NCI-H2196 treated with DMSO at 0.1 percent for 48 hours (cell line): Measurements from ENCODE around the gene ENGASE.
"Not testable (repeated sequence)": the region's sequence is repeated elsewhere in the genome, so short reads cannot be mapped to it uniquely, and the experiment has no call there.

Source experiments
- DNase-seq: peaks from one replicate; lab custom pipeline; 2025; ENCODE audit not compliant: unreplicated experiment; lab: John Stamatoyannopoulos, UW

The ENGASE gene, protein sequence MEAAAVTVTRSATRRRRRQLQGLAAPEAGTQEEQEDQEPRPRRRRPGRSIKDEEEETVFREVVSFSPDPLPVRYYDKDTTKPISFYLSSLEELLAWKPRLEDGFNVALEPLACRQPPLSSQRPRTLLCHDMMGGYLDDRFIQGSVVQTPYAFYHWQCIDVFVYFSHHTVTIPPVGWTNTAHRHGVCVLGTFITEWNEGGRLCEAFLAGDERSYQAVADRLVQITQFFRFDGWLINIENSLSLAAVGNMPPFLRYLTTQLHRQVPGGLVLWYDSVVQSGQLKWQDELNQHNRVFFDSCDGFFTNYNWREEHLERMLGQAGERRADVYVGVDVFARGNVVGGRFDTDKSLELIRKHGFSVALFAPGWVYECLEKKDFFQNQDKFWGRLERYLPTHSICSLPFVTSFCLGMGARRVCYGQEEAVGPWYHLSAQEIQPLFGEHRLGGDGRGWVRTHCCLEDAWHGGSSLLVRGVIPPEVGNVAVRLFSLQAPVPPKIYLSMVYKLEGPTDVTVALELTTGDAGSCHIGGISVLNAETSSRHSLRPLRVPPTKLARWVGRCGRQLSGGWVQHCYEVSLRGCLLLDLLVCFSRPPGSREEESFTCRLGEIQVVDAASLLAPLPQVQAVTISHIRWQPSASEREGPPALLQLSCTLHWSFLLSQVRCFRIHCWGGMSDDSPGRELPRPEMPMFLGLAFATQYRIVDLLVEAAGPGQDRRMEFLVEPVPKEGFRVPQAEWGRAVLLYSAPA

DNA sequence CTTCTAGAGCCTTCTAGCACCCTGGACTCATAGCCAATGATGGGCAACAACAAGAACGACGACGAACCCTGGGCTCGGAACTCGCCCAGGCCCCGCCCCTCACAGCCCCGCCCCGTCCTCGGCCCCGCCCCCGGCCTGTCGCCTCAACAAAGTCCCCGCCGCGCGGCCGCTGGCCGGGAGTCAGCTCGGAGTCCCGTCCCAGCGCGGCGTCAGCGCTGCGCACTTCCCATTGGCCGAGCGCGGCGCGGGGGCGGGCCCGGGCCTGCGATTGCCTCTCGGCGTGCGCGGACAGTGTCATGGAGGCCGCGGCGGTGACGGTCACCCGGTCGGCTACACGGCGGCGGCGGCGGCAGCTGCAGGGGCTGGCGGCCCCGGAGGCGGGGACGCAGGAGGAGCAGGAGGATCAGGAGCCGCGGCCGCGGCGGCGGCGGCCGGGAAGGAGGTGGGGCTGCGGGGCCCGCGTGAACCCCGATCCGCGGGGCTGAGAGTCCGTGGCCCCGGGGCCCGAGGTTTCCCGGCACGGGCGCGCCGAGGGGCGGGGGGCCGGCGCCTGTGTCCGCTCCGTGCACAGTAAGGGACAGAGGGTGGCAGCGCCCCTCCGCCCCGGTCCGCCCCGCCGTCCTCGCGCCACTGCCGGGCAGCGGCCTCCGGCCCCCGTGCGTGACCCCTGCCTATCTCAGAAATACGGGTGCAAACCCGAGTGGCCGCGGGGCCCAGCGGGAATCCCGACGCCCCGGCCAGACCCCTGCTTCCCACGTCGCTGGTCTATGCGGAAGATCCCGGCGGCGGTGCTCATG is at the start of gene ENGASE:
ENGASE (plus strand) TSS at position 176 of the 797 bp plus-strand sequence; CDS start at position 297, 121 bp downstream.
- peak; percentile 95 for DNase-seq

DNA sequence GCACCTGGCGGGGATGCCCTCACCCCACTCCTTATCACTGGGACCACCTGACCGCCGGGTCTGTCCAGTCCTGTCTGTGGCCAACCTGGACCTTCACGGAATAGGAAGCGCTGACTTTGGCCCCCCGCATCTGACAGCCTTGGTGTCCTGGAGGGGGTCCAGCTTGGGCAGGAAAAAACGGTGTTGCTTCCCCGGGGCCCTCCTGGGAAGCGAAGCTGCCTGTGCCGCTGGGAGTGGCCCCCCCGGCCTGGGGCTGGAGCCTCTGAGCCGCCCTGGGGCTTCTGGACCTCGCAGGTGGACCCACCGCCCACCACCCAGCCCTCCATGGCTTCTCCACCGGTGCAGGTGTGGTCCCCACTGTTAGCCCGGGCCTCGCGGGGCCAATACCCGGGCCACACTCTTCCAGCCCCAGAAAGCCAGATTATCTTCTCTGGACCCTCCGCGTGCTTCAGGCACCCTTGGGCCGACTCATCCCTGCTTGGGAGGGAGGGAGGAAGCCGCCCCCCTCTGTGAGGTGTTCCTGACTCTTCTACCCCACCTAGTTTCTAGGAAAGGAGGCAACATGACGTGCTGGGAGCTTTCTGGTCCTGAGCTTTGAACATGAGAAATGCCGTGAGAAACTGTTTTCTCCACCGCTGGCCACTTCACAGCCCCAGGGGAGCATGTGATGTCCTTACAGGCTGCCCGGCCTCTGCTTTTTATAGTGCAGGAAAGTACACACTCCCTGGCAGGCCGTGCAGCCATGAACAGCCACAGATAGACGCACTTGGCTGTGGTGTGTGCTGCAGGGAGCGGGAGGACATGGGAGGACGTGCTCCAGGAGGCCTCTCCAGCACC is 49.5 kb upstream of the ENGASE start:
- no peak for DNase-seq

DNA sequence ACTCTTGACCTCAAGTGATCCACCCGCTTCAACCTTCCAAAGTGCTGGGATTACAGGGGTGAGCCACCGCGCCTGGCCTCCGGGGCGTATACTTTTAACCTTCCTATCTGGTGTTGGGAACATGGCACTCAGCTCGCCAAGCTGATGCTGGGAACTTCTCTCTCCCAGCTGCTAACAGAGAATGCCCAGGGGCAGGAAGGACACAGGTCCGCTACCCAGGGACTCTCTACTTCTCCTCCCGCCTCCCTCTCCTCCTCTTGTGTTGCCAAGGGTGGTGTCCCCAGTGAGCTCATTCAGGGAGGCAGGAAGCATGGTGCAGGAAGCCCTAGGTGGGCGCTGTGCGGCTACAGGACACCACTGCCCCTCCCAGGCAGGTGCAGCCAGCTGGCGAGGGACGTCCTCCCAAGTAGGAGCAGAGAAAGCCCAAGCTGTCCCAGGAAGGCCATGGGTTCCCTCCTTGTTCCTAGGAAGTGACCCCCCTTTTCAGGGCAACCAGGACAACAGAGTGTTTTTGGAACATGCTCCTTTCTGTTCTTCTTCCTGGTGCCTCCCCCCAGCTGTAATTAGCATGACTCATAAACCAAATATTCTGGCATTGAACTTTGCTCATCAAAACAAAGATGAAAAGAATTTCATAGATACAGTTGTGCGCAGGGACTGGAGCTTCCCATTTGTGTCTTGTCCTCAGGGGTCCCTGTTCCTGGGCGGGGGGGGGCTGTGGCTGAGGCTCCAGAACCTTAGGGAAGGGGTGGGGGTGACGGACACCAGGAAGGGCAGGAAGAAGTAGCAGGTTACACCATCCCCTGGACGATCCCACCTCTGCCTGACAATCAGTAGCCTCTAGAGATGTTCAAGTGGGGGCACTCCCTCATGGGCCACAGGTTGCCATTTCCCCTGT is 48.0 kb upstream of the ENGASE start:
- DNase-seq = peak; percentile 79

DNA sequence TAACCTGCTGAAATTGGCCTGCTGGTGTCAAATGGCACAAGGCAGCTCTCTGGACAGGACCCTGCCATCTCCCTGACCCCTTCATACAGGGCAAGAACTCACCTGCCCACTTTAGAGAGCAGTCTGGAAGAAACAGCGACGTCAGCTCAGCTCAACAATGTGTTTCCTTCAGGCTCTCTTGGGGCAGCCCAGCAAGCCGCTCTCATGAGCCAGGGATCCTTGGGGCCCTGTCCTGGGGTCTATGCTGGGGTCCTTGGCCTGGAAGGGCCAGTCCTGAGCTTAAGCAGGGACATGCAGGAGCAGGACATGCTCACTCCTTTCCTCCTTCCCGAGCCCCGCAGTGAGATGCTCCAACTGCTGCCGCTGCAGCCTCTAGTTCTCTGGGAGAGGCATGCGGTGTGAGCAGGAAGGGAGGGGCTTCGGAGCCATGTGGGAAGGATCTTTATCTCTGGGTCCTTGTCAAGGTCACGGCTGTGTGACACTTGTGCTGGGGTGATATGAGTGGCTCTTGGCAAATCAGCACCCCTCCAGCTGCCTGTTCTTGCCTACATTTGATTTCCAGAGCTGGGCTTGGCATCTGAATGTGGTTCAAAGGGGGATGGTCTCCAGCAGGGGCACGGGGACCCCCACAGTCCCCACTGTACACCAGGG is 47.2 kb upstream of the ENGASE start:
- DNase-seq = no peak

DNA sequence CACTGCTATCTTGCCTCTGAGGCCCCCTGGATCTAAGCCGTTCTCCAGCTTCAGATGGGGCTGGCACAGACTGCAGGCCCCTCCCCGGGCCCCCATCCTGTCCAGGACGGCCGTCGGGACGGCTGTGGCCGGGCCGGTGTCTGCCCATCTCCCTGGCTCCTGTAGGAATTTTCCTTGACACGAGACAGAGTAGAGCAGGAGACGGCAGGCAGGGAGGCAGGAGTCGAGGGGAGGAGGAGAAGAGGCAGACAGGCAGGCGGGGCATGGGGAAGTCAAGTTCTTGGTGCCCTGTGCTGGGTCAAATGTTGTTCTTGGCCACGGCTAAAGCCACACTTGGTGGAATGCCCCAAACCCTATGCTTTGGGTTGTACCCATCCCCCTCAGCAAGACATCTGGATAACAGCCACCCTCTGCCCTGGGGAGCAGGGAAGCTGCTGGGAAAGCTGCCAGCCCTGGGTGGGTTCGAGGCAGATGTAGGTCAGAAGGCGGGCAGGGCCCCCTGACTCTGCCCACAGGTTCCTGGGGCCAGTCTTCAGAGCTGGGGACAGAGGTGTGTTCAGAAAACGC is 46.6 kb upstream of the ENGASE start:
- no peak for DNase-seq

DNA sequence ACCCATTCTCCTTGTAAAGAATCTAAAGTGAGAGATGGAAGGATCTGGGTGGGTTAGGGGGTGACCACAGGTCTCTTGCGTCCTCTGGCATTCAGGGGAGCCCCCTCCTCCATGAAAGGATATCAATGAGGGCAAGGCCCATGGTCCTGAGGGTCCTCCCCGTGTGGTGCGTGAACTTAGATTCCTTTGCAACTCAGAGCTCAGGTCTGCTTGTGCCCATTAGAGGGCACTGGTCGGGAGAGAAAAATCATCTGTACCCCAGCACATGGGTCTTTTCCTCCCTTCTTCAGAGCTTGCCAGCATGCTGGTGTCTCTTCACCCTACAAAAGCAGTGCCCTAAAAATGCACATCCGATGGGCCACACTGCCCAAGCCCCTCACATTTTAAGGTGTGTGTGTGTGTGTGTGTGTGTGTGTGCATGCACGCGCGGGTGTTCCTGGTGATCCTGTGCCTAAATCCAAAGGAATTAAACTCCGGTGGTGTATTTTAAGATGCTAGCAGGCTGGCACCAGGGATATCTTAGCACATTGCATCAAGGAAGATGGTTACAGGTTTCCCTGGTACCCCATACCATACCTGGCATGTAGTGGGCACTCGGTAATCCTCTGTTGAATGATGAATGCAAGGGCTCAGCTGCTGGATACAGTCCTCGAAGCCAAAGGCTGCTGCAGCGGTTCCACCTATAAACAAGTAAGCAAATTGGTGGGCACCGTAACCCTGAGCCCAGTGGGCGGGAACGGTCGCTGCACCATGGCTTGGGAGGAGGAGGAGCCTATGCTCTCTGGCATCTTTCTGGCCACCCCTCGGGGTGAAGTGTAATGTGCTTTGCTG is 45.9 kb upstream of the ENGASE start:
- no peak for DNase-seq

DNA sequence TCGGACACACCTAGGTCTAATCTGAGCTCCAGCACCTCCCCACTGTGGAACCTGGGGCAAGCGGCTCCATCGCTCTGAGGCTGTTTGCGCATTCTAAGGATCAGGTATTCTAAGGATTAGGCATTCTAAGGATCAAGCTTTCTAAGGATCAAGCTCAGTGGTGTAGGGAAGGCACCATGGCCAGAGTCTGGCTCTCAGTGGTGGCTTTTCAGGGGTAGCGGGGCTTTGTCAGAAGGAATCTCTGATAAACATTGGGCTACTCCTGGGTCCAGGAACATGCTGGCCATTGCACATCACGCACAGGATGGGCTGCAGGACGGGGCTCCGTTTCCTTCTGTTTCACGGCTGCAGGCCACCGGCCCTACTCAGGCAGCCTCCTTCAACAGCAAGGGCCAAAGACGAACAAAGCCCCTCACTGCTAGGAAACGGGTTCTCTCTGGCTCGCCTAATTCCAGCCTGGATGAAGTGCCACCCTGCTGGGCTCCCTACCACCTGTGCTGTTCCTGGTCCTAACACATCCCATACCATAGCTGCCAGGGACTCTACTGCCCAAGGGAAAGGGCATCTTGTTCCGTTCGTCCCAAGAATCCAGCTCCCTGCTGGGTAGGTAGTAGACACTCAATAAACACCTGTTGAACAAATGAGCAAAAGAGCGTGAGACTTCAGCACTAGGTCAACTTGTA is 45.2 kb upstream of the ENGASE start:
- no peak for DNase-seq

DNA sequence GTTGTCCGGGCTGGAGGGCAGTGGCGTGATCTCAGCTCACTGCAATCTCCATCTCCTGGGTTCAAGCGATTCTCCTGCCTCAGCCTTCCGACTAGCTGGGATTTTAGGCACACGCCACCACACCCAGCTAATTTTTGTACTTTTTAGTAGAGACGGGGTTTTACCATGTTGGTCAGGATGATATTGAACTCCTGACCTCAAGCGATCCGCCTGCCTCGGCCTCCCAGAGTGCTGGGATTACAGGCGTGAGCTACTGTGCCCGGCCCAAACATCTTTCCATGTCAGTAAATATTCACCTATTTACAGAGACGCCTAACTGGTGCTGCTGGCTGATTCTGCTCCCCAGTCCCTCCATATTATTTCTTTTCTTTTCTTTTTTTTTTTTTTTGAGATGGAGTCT is 44.0 kb upstream of the ENGASE start:
- DNase-seq = not testable (repeated sequence)

DNA sequence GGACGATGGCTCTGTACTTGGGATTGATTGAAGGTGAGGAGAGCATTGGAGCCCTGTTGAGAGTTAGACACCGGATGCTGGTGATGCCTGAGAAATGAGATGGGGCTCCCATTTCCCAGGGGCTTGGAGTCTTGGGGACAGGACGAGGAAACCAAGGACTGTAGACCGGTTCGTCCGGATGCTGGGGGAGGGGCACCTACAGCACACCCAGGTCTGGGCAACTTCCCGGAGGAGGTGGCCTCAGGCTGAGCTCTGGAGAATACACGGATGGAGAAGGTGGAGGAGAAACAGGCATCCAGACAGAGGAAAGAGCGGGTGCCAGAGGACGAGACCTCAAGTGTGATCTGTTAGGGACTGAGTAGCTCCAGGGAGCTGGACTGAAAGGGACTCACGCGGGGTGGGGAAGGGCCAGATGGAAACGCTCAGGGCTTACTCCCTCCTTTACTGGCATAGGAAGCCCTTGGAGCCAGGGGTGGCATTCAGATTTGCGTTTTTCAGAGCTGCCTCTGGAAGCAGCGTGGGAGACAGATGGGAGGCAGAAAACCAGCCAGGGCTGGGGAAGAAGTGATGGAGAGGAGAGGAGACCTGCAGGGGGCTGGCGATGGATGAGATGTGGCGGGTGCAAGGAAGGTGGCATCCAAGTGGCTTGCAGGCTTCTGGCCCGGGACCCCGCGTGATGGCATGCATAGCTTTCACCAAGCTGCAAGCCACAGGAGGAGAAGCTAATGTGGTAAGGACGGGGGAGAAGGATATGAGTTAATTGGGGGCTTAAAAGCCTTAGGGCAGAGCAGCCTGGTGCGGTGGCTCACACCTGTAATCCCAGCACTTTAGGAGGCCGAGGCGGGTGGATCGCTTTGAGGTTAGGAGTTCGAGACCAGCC is 42.4 kb upstream of the ENGASE start:
- DNase-seq = no peak

DNA sequence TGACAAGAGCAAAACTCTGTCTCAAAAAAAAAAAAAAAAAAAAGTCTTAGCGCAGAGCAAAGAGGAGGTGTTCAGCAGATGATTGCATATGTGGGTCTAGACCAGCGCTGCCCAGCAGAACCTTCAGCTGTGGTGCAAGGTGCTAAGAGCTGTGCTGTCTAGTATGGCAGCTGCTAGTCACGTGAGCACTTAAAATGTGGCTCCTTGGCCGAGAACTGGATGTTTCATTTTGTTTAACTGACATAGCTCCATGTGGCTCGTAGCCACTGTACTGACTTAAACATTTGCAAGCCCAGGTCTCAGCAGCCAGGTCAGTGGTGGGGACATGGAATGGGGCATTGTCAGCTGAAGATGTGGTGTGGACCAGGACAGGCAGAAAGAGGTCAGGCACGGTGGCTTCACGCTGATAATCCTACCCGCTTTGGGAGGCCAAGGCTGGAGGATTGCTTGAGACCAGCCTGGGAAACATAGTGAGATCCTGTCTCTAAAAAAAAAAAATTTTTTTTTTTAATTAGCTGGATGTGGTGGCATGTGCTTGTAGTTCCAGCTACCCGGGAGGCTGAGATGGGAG is 41.5 kb upstream of the ENGASE start:
- DNase-seq = no peak

DNA sequence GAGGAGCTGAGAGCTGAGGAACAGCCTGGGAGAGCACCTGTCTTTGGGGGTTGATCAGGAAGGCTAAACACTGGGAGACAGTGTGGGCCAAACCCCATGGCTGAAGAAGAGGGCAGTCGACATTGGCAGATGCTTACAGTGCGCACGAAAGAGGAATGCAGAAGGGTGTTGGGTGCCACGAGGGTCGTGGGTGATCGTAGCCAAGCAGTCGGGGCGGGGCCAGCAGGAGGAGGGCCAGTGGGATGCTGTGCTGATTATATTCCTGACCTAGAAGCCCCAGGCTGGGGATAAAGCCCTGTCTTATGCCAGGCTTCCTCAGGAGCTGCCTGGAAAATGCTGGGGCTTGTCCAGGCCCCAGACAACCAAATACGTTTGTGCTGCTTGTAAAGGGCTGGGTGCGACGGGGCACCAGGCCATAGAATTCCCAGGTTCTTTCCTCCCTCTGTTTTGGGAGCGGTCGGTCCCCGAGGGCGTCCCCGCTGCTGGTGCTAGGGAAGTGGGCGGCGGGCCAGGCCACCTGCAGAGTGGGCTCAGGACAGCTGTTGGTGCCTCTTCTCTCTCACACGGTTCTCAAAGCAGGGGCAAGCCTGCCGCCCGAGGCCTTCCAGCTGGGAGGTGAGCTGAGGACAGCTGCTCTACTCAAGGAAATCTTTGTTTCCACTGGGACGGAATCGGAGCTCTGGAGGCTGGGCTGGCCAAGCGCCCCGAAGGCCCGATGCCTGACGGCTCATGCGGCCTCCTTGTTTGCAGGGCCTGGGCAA is 40.7 kb upstream of the ENGASE start:
- DNase-seq = no peak

DNA sequence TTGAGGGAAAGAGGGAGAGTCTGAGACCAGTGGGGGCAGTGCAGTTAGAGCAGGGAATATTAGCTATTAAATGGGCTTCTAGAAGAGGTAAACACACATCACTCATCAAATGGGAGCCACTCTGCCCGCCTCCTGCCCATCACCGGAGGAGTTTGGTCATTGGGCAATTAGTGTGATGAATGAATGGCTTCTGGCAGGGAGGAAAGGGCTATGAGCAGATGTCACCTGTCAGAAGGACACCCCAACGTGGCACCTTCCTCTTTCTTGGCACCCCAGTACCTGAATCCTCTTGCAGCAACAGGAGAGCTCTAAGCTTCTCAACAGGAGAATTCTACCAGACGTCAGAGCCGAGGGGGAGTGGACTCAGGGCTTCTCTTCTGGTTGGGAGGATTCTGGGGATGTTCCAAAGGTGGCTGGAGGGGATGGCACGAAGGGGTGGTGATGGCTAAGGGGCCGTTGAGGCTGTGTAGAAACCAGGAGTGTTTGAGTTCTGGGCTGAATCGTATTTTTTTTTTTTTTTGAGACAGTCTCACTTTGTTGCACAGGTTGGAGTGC is 39.6 kb upstream of the ENGASE start:
- DNase-seq = no peak

DNA sequence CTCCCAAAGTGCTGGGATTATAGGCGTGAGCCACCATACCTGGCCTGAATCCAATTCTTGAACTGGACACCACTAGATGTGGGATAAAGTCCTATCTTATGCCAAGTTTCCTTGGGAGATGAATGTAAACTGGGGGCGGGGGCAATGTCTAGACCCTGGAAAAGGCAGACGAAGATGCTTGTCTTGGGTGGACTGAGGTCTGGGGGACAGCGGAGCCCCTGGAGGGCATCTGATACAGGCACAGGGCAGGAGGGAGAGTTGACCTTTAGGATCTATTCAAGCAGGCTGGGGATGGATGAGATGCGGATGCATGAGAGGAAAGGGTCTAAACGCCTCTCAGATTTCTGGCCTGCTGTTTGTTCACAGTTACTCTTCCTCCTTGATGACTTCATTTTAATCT is 38.9 kb upstream of the ENGASE start:
- DNase-seq = no peak

DNA sequence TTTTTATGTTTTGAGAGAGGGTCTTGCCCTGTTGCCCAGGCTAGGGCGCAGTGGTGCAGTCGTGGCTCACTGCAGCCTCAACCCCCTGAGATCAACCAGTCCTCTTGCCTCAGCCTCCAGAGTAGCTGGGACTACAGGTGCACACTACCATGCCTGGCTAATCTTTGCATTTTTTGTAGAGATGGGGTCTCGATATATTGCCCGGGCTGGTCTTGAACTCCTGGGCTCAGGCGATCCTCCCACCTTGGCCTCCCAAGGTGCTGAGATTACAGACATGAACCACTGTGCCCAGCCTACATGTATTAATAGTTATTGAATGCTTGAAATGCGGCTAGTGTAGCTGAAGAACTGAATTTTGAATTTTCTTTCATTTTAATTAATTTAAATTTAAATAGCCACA is 38.4 kb upstream of the ENGASE start:
- no peak for DNase-seq

DNA sequence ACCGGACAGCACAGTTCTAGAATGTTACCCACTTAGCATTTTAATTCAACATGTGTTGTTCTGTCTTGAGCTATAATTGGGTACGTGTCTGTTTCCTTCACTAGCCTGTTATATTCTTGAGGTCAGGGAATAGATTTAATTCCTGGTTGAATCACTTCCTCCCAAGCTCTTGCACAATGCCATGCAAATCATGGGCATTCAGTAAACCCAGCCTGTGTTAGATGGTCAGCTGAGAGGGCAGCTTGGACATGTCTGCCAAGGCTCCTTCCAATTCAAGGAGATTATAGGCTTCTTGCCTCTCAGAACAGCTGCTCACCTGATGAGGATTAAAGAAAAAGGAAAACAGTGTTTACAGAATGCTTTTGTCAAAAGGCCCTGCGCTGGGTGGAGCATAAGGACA is 38.0 kb upstream of the ENGASE start:
- no peak for DNase-seq
